ENCODE data around the gene RPL37A. TPM values are rescaled to one million over a fixed set of nuclear protein-coding genes. Genes with fewer than 3 reads are reported as not detected.

The RPL37A gene
- total RNA-seq = 1,842 TPM

GRCh38 chr2:216498379-216499352 lies at the start of gene RPL37A:
RPL37A (plus strand) TSS chr2:216498844; CDS start chr2:216498875, 31 bp downstream.

Other genes starting within 250 kb of the RPL37A start
- gene MARCHF4, start 126.4 kb upstream of the RPL37A start, total RNA-seq = 18.5 TPM
- gene SMARCAL1, start 86.4 kb upstream of the RPL37A start, total RNA-seq = 35.4 TPM
- 124 TPM for gene IGFBP2, start 134.6 kb downstream of the RPL37A start, total RNA-seq
- gene IGFBP5, start 196.7 kb downstream of the RPL37A start, total RNA-seq = 11.6 TPM

All from parietal lobe (tissue), 1 donor.